Activated CD4-positive, alpha-beta T cell treated with anti-CD3 and anti-CD28 coated beads, Interleukin-2, Interleukin-4, amounts not matched to agents 100 ng/mL and 50 ng/mL, durations not matched to agents 16 hours and 8 hours (primary cell): ENCODE results near the gene IRF8.
"Not testable (repeated sequence)": the region's sequence is repeated elsewhere in the genome, so short reads cannot be mapped to it uniquely, and the experiment has no call there.

ENCODE experiments used
- DNase-seq: peaks from one replicate; pipeline ENCODE4 v3.0.0-alpha.2; 2020; ENCODE audit warnings: low spot score

Gene IRF8

DNA sequence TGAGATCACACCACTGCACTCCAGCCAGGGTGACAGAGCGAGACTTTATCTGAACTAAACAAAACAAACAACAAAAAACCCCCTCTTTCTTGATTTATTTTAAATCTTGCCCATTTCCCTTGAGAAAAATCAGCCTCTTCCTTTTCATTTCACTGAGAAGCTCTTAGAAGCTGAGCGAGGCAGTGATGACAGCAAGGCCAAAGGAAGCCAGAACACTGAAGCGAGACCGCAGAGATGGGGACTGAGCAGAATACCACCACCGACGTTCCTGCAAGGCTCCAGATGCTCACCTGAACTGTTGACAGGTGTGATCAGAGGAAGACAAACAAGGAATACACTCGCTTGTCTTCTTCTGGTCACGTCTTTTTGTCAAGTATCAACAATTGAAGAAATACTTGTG lies 30.5 kb upstream of the IRF8 start:
- DNase-seq, result no peak

DNA sequence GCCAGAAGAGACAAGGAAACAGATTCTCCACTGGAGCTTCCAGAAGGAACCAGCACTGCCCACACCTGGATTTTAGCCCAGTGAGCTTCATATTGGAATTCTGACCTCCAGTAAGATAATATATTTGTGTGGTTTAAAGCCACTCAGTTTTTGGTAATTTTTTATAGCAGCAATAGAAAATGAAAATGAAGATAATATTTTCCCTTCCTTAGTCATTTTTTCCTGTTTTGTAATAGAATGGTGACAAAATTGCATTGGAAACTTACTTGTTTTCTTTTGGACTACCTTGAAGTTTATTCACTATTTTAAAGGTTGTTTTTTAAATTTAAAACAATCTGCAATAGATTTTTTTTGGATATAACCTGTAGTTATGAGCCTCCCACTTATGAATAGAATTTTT lies 29.8 kb upstream of the IRF8 start:
- DNase-seq, result no peak

GRCh38 chr16:85869785-85870558 lies 29.0 kb upstream of the IRF8 start:
- no peak for DNase-seq

DNA sequence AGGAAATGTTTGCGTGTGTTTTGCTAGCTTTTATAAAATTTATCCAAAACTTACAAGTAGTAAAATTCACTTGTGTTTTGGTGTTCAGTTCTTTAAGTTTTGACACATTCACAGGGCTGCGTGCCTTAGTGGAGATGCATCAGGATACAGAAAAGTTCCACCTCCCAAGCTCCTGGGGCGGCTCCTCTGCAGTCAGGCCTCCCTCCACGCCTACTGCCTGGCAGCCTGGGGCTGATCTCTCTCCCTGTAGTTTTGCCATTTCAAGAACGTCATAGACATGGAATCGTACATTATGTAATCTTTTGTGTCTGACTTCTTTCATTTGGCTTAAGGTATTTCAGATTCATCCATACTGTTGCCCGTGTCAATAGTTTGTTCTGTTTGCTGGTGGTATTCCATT lies 27.2 kb upstream of the IRF8 start:
- DNase-seq, result no peak

DNA sequence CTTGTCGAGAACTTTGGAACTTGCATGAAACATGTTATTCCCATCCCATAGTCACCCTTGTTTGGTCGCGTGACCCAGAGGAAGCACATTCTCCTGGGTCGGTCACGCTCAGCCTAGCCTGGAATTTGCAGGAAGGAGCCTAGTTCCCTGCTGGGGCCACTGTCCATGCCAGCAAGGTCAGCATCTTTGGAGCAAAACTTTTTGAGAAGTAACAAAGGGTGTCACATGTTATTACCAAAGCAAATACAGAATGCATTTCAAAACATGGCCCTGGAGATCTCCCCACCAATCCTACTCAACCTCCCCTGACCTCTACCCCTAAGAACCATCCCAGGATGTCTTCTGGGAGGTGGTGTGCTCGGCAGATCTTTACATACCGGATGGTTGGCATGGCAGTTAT lies 26.2 kb upstream of the IRF8 start:
- DNase-seq, result no peak

- DNase-seq, result no peak
These were observed 25.8 kb upstream of the IRF8 start for GRCh38 chr16:85873153-85873552.

DNA sequence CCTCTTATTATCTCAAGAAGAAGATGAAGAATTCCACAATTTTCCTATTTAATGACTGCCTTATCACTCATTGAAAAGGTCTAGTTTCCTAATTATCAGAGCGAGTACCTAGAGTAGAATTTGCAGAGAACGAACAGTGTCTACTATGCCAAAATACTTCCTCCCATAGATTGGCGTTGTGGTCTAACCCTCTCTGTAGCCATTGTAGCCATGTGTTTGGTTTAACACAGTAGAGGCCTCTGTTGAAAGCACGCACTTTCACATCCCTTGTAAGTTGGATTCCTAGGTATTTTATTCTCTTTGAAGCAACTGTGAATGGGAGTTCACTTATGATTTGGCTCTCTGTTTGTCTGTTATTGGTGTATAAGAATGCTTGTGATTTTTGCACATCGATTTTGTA lies 24.9 kb upstream of the IRF8 start:
- DNase-seq, result not testable (repeated sequence)

GRCh38 chr16:85878407-85878806 lies 20.6 kb upstream of the IRF8 start:
- no peak for DNase-seq

GRCh38 chr16:85878875-85879274 lies 20.1 kb upstream of the IRF8 start:
- no peak for DNase-seq

DNA sequence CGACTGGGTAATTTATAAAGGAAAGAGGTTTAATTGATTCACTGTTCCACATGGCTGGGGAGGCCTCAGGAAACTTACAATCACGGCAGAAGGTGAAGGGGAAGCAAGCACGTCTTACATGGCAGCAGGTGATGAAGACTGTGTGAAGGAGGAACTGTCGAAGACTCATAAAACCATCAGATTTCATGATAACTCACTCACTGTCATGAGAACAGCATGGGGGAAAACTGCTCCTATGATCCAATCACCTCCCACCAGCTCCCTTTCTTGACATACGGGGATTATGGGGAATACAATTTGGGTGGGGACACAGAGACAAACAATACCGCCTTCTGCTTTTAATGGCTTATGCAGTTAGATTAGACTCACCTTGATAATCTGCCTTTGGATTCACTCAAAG lies 19.4 kb upstream of the IRF8 start:
- DNase-seq, result no peak

DNA sequence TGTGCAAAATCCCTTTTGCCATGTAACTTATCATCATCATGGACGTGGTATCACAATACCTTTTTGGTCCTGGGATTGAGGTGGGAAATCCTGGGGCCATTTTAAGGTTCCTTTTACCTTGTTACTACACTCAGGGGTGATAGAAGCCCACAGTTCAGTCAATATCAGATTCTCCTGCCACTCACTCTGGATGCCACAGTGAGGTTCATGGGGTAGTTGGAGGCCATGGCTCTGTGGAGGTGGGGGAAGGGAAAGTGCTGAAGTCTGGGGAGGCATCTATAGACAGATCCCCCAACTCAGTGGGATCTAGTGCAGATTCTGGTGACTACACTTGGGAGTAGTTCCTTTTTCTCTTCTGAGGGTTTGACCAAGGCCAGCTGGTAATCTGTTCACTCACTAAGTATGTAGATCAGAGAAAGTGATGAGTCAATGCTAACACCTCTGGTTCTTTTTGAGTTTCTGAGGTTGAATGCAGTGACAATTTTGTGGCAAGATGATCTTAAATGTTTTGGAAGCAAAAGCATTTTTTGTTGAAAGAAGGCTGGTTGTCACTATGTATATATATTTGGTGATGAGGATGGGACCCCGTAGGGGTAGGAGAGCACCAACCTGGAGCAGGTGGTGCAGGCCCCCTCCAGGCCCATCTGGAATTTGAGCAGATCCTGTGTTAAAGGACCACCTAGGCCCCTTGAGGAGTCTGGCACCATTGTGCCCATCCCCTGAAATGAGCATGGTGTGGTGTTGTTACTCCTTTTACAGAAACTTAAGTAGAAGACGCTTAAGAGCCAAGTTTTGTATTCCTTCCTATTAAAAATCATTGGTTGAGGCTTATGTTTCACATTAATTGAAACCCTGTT lies 18.8 kb upstream of the IRF8 start:
- peak; percentile 50 for DNase-seq

GRCh38 chr16:85880861-85881260 lies 18.1 kb upstream of the IRF8 start:
- DNase-seq, result no peak

- no peak for DNase-seq
These were observed 17.5 kb upstream of the IRF8 start for GRCh38 chr16:85881436-85881835.

- DNase-seq, result no peak
These were observed 16.7 kb upstream of the IRF8 start for GRCh38 chr16:85882181-85882810.

- no peak for DNase-seq
These were observed 15.1 kb upstream of the IRF8 start for GRCh38 chr16:85883813-85884212.

DNA sequence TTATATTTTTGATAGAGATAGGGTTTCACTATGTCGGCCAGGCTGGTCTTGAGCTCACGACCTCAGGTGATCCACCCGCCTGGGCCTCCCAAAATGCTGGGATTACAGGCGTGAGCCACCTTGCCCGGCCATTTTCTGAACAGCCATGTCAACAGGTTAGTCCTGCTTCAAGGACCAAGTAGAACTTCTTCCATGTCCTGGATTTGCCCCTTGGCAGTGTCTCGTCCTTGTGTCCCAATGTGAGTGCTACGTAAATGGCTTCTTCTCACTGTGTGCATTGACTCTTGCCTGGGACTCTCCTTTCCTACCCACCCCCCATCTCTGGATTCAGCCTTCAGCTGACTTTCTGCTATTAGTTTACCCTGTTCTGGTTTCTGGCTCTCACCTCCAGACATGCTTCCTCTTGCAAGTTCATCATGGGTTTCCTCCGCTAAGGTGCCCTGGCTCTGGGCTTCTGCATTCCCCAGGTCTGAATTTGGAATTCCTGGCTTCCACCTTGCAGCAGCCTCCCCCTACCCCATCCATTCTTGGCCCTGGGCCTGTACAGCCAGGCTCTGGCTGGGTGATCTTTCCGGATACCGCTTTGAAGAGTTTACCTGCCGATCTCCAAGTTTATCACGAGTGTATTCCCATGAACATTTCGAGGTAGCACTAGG lies 14.0 kb upstream of the IRF8 start:
- DNase-seq, result no peak

DNA sequence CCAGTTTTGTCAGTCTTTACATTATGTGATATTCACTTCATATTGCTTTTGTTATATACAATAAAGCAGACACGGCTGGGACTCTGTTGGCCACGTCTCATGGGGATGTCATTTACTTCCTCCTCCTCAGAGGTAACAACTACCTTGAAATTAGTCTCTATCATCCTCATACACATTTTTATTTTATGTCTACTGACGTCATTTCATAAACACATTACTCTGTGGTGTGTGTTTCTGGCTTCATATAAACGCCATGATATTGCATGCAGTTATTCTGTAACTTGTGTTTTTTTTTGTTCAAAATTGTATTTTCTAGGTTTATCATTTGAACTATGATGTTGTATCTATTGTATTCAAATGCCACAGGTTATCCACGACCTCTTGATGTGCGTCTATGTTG lies 13.4 kb upstream of the IRF8 start:
- no peak for DNase-seq

DNA sequence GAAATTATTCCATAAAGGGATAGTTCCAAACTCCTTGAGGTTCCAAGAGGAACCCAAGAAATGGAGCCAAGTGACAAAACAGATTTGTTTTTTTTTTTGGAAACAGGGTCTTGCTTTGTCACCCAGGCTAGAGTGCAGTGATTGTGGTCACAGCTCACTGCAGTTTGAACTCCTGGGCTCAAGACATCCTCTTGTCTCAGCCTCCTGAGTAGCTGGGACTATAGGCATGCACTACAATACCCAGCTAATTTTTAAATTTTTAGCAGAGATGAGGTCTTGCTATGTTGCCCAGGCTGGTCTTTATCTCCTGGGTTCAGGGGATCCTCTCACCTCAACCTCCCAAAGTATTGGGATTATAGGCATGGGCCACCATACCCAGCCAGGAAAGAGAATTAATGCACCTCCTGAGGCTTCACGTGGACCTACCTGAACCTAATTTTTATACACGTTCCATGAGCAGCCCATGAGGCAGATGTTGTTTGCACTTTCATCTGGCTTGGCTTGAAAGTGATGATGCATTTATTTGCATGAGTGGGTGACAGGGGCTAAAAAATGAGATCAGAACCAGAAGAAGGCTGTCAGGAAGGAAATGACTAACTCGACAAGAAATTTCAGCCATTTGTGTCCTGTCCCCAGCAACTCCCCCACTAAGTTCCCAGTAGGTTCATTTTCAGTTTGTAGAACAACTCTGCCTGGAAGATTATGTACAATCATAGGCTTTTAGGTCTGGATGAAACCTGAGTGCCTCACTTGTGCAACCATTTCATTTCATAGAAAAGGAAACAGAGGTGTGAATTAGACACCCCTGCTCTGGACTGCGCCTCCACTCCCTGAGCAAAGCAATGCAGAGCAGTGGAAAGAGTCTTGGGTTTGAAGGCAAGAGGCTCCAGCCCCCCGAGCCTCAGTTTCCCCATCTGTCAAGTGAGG lies 10.3 kb upstream of the IRF8 start:
- peak; percentile 76 for DNase-seq

- DNase-seq, result no peak
These were observed 7.8 kb upstream of the IRF8 start for GRCh38 chr16:85891033-85891775.

- no peak for DNase-seq
These were observed 7.2 kb upstream of the IRF8 start for GRCh38 chr16:85891776-85892166.

GRCh38 chr16:85892760-85893159 lies 6.2 kb upstream of the IRF8 start:
- DNase-seq, result no peak
